Keratinocyte (primary cell): Measurements from ENCODE around the gene SAMD4A. TPM values are rescaled to one million over a fixed set of nuclear protein-coding genes. Genes with fewer than 3 reads are reported as not detected.
A peak's percentile ranks its signal among the peaks of the same experiment; 100 is the strongest.

Experiments
- DNase-seq: peaks from one replicate; pipeline ENCODE4 v3.0.0-alpha.2; 2011; ENCODE audit warnings: low read depth, missing footprints, low spot score
- FAIRE-seq: peaks from 2 replicates; lab custom pipeline; 2011; peaks lifted over from hg19 to GRCh38; lab: Jason Lieb, UNC
- H2AFZ ChIP-seq: 2 replicates; pipeline ENCODE4 v1.6.0; 2012; ENCODE audit warnings: low read length, control low read depth, inconsistent platforms; ENCODE audit not compliant: control insufficient read depth
- H3K27ac ChIP-seq: 2 replicates; pipeline ENCODE4 v1.5.1; 2011; ENCODE audit warnings: low read length; ENCODE audit not compliant: control insufficient read depth, insufficient read depth
- H3K27me3 ChIP-seq: 3 replicates; pipeline ENCODE4 v1.6.0; 2011; ENCODE audit warnings: low read length; ENCODE audit not compliant: control insufficient read depth, insufficient read depth; ENCODE audit errors: extremely low read depth
- H3K36me3 ChIP-seq, 2 experiments: 2 replicates in 1 of 2; 3 replicates in 1 of 2; pipeline ENCODE4 v1.5.1; 2011; ENCODE audit warnings: low read length in 2 of 2, mild to moderate bottlenecking in 1 of 2; ENCODE audit not compliant: control insufficient read depth in 2 of 2, insufficient read depth in 2 of 2; ENCODE audit errors: extremely low read depth in 1 of 2
- H3K4me1 ChIP-seq: 3 replicates; pipeline ENCODE4 v1.5.1; 2011; ENCODE audit warnings: low read length; ENCODE audit not compliant: control insufficient read depth, insufficient read depth; ENCODE audit errors: extremely low read depth
- H3K4me2 ChIP-seq: 3 replicates; pipeline ENCODE4 v1.6.0; 2011; ENCODE audit warnings: low read depth, low read length; ENCODE audit not compliant: control insufficient read depth, insufficient read depth; ENCODE audit errors: extremely low read depth
- H3K4me3 ChIP-seq, 3 experiments: fragments of 200-600 bp in 1 of 3; sonication (generic) in 1 of 3; 2 replicates in 2 of 3; 3 replicates in 1 of 3; pipeline ENCODE4 v1.5.1; 2011 to 2016; ENCODE audit warnings: low read length in 3 of 3, mild to moderate bottlenecking in 3 of 3, control low read depth in 2 of 3, inconsistent platforms in 1 of 3, low read depth in 1 of 3, mixed read lengths in 1 of 3, mixed run types in 1 of 3, moderate library complexity in 1 of 3; ENCODE audit not compliant: control insufficient read depth in 2 of 3, insufficient read depth in 2 of 3; ENCODE audit errors: extremely low read depth in 1 of 3
- H3K79me2 ChIP-seq: 2 replicates; pipeline ENCODE4 v1.6.0; 2012; ENCODE audit warnings: low read length; ENCODE audit not compliant: control insufficient read depth, insufficient read depth
- H3K9ac ChIP-seq: 3 replicates; pipeline ENCODE4 v1.6.0; 2011; ENCODE audit warnings: low read length; ENCODE audit not compliant: control insufficient read depth, insufficient read depth; ENCODE audit errors: extremely low read depth
- H3K9me1 ChIP-seq: 3 replicates; pipeline ENCODE4 v1.6.0; 2011; ENCODE audit warnings: low read length; ENCODE audit not compliant: control insufficient read depth, insufficient read depth; ENCODE audit errors: extremely low read depth
- H3K9me3 ChIP-seq: 2 replicates; pipeline ENCODE4 v1.5.1; 2012; ENCODE audit warnings: low read depth, low read length; ENCODE audit not compliant: control insufficient read depth
- H4K20me1 ChIP-seq: 3 replicates; pipeline ENCODE4 v1.6.0; 2011; ENCODE audit warnings: low read length; ENCODE audit not compliant: control insufficient read depth, insufficient read depth; ENCODE audit errors: extremely low read depth
- EZH2 ChIP-seq: IDR thresholded peaks from one replicate; pipeline ENCODE4 v1.6.1; 2012; ENCODE audit warnings: inconsistent platforms, mild to moderate bottlenecking, low read length, moderate library complexity
- dilution Hi-C: fragments of 300-500 bp; cut with MboI; formaldehyde crosslinking; loops from one replicate; pipeline ENCODE4 v1.7.0; 2020; ENCODE audit warnings: low sequenced_read_pairs; ENCODE audit not compliant: extremely low pct_ligation_motif_present
- polyA plus RNA-seq, 5 experiments: library from polyadenylated mRNA; depleted of rRNA in 3 of 5; stranded (reverse) in 3 of 5; stranded (forward) in 1 of 5; unstranded in 1 of 5; fragments of >200 nt; gene quantifications; 1 replicate in 1 of 5; 2 replicates in 3 of 5; 3 replicates in 1 of 5; pipeline versions ENCODE4 v1.2.1 to v1.2.3, GENCODE V29; 2011 to 2012; ENCODE audit warnings: missing spikeins in 2 of 5, low read depth in 1 of 5, low replicate concordance in 1 of 5
- TF ChIP-seq, protein P1 (sequence below), 3 experiments: IDR thresholded peaks in 1 of 3; conservative IDR thresholded peaks in 1 of 3; optimal IDR thresholded peaks in 1 of 3; 2 replicates in 2 of 3; 3 replicates in 1 of 3; pipeline versions ENCODE3 to v1.5.1; 2011; ENCODE audit warnings: low read length in 3 of 3, mild to moderate bottlenecking in 3 of 3, moderate library complexity in 2 of 3, control low read depth in 1 of 3, inconsistent platforms in 1 of 3; ENCODE audit not compliant: insufficient read depth in 2 of 3; ENCODE audit errors: extremely low read depth in 1 of 3

SAMD4A gene
- polyA plus RNA-seq, 1 donor (not counting 4 experiments of a cell fraction or from before 2014, with no cell fraction given), result 16.2 TPM

- TF ChIP-seq, protein P1, sequence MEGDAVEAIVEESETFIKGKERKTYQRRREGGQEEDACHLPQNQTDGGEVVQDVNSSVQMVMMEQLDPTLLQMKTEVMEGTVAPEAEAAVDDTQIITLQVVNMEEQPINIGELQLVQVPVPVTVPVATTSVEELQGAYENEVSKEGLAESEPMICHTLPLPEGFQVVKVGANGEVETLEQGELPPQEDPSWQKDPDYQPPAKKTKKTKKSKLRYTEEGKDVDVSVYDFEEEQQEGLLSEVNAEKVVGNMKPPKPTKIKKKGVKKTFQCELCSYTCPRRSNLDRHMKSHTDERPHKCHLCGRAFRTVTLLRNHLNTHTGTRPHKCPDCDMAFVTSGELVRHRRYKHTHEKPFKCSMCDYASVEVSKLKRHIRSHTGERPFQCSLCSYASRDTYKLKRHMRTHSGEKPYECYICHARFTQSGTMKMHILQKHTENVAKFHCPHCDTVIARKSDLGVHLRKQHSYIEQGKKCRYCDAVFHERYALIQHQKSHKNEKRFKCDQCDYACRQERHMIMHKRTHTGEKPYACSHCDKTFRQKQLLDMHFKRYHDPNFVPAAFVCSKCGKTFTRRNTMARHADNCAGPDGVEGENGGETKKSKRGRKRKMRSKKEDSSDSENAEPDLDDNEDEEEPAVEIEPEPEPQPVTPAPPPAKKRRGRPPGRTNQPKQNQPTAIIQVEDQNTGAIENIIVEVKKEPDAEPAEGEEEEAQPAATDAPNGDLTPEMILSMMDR (optimal IDR thresholded peaks at IDR 0.05 in 1 of 3, IDR thresholded peaks at IDR 0.05 in 1 of 3, conservative IDR thresholded peaks at IDR 0.05 in 1 of 3; ENCODE audit: extremely low read depth in 1 of 3, insufficient read depth in 2 of 3, low read length in 3 of 3), result no peak
- no peak for TF ChIP-seq EZH2
- no peak for FAIRE-seq
- H2AFZ ChIP-seq, result no peak overlapping the region
- H3K4me1 ChIP-seq, result peaks cover 39% of the 10 kb centered on the region
- H3K36me3 ChIP-seq, result peaks cover 0 to 2% of the 10 kb centered on the region in 2 experiments
- H3K4me3 ChIP-seq, result no peak overlapping the region
- H4K20me1 ChIP-seq, result no peaks in the 10 kb centered on the region
- peak overlapping the region; percentile 43 for H3K27ac ChIP-seq
- no peaks in the 10 kb centered on the region for H3K27me3 ChIP-seq
- no peak overlapping the region for H3K9ac ChIP-seq
- DNase-seq, result no peak
- H3K9me3 ChIP-seq, result no peaks in the 10 kb centered on the region
- H3K79me2 ChIP-seq, result peaks cover 43% of the 10 kb centered on the region
- no peaks in the 10 kb centered on the region for H3K9me1 ChIP-seq
- no peak overlapping the region for H3K4me2 ChIP-seq
- dilution Hi-C loops, result no loop called here
Observed at GRCh38 chr14:54649056-54649455, 82.1 kb downstream of the SAMD4A start.

DNA sequence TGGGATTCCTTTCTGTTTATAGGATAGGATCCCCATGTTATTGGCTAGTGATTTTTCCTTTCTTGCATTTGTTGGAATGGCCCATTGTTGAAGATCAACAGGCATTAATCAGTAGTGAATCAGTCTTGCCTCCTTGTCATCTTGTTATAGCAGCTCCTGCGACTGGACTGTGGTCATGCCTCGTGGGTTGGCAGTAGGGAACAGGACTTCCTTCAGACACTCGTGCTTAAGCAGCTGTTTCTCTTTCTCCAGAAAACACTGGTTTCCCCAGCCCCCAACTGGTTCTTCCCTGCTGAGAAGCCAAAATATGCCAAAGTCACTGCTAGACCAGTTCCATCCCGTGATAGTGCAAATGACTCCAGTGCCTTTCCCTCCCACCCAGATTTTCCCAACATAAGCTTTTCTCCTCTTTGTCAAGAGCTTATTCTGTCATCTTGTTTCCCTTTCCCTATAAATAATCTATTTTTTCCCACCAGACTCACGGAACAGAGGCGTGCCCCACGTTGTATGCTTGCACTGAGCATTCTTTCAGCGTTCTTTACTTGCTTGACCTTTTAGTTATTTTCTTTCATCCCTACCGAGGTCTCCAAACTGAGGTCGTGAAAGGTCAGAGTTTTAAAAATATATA lies 83.5 kb downstream of the SAMD4A start:
- DNase-seq, result peak; percentile 52
- Histone ChIP-seq H3K4me2 (peak overlapping the region; percentile 96), H3K4me3 (no peak overlapping the region), H3K36me3 (peaks cover 0 to 2% of the 10 kb centered on the region in 2 experiments), H3K9ac (peak overlapping the region; percentile 19), H2AFZ (no peak overlapping the region), H3K4me1 (peaks cover 39% of the 10 kb centered on the region), H3K9me3 (no peaks in the 10 kb centered on the region), H3K27ac (peak overlapping the region; percentile 96), H3K79me2 (peaks cover 49% of the 10 kb centered on the region), H3K9me1 (no peaks in the 10 kb centered on the region), H3K27me3 (no peaks in the 10 kb centered on the region), H4K20me1 (no peaks in the 10 kb centered on the region)
- peak; percentile 77 for FAIRE-seq
- dilution Hi-C loops, result no loop called here
- TF ChIP-seq EZH2, result no peak
- TF ChIP-seq, protein P1 (optimal IDR thresholded peaks at IDR 0.05 in 1 of 3, IDR thresholded peaks at IDR 0.05 in 1 of 3, conservative IDR thresholded peaks at IDR 0.05 in 1 of 3; ENCODE audit: extremely low read depth in 1 of 3, insufficient read depth in 2 of 3, low read length in 3 of 3), result no peak
